Activated CD4-positive, CD25-positive, alpha-beta regulatory T cell (primary cell): ENCODE data around the gene AGRP.
"Not testable (repeated sequence)": the region's sequence is repeated elsewhere in the genome, so short reads cannot be mapped to it uniquely, and the experiment has no call there.

Source experiments
- DNase-seq, 4 experiments: peaks; one replicate each; lab custom pipeline; 2025; lab: John Stamatoyannopoulos, UW

Gene AGRP

DNA sequence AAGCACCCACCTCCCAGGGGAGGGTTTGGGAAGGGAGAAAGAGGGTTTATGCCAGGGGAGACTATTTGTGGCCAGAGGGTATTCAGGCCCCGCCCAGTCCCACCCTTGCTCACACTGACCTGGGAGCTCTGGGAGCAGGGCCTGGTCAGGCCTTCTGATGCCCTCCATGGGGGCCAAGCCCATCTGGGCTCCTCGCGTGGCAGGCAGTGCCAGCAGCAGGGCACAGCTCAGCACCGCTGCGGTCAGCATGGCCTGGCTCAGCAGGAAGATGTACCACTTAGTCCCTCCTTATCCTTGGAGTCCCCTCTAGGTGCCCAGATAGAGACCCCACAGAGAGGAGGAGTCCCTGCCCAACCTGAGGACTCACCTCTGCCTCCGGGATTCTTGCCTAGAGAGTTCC, at the start of gene AGRP:
AGRP (minus strand) TSS at position 398 of the 400 bp plus-strand sequence; CDS start at position 249, 149 bp downstream.
- no peak for DNase-seq

DNA sequence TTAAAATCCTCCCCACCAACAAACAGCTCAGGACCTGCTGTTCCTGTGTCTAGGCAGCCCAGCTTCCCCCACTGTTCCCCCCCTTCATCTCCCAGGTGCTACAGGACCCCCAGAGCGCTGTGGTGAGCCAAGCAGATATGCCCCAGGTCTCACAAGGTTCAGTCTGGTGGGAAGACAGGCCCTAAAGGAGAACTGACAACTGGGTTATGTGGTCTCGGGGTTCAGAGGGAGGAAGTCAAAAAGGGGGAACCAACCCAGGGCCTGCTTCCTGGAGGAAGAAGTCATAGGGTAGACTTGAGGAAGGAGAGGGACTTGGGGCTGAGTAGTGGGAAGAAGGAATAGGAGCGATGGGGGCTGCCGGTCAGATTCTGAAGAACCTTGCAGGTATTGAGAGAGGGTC, 47.9 kb upstream of the AGRP start:
- no peak for DNase-seq

DNA sequence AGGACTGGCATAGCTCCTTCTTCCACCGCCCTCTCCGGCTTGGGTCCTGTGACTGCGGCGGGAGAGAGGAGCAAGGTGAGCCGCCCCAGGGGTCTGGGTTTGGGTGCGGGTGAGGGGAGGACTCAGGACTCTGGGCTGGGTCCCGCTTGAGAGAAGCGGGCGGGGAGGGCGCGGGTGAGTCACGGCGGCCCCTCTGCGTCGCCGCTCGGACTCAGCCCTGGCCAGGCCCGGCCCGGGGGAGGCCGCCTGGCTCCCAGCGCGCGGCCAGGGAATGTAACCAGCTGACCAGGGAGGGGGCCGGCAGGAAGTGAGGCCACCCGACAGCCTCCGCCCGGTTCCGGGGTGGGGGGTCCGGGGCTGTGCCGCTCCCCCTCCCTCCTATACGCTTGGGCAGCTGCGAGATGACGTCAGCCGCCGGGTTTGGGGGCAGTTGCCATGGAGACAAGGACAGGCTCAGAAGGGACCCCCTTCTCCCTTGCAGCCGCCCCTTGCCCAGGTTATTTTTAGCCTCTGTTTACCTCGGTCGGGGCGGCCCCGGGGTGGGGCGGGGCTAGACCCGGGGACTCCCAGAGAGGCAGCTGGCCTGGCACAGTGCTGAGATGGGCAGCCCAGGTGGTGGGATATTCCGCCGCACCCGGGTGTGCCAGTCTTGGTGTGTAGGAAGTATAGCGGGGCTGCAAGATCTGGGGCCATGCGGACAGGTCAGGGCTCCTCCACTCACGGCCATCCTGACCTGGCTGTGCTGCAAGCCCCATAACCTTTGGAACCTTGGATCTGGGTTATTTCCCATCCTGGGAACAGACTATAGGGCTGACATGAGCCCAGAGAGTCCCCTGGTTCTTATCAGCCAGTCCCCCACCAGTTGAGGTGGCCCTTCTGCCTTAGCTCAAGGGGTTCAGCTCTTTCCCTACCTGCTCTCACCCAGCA, 46.9 kb upstream of the AGRP start:
- DNase-seq = peak in 1 of 4 experiments; percentile 22

DNA sequence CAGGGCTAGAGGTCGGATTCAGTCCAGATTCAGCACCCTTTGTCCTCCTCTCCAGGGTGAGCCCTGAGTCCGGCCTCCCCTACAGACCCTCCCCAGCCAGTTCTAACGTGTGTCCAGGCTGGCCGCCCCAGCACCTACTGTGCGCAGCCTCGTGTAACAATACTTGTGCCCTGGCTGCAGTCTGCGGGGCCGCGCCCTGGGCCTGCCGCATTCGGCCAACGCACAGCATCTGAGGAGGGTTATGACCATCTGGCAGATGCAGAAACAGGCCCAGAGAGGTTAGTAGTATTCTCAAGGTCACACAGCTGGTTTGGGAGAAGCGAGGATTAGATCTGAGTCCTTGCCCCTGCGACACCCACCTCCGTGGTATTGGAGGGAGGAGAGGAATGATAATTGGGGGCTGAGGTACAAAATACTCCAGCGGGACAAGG, 46.2 kb upstream of the AGRP start:
- no peak for DNase-seq

GRCh38 chr16:67528870-67529581, 45.7 kb upstream of the AGRP start:
- no peak for DNase-seq

DNA sequence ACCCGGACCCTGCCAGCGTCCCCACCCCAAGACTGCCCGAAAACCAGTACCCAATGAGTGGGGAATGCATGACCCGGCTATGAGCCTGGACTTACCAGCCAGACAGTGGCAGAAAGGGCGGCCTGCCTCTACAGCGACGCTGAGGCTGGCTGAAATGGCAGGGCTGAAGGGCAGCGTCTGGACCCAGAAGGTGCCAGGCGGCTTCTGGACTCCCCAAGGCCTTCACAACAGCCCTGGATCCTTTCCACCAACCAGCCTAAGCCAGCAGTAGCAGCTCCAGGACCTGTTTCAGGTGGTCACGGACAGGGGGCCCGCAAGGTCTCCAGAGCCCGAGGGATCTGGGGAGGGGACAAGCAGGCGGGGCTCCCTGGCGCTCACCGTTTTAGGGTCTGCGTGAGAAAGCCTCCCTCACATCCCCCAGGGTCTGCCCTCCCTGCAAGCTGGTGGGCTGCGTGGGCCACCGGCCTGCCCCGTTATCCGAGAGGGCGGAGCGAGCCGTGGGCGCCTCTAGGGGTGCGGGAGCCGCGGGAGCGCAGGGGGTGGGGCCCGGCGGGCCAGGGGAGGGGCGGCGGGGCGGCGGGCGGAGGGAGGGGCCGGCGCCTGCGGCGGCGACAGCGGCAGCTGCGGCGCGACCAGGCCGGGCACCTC, 45.0 kb upstream of the AGRP start, which contains the start of gene RIPOR1:
RIPOR1 (plus strand) TSS at position 608 of the 648 bp plus-strand sequence. CDS start 9,618 bp downstream, outside the sequence.
- peak in 1 of 4 experiments; percentile 21 for DNase-seq

DNA sequence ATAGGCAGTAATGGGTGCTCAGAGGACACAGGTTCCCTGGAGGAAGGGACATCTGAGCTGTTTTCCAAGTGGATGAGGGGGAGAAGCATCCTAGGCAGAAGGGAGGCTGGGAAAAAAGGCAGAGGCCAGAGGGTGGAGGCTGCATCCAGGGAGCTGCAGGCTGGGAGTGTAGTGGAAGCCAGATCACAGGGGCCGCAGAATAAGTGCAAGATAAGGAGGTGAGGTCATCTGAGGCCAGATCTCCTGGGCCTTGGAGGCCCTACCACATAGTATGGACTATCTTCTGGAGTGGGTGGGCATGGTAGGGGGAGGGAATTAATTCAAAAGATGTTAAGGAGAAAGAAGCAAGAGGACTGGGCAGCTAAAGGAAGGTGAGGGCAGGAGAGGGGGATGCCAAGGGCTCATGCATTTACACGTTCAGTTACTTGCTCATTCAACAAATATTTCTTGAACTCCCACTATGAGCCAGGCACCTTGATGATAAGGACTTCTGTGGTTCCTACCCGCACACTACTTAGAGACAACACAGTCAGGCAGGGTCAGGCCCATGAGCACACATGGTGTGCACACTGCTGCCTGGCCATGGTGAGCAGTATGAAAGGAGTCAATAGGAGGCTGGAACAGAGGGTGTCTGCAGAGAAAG, 42.9 kb upstream of the AGRP start:
- no peak for DNase-seq

- no peak for DNase-seq
Observed at GRCh38 chr16:67525176-67525860, 42.0 kb upstream of the AGRP start.

GRCh38 chr16:67521095-67521804, 37.9 kb upstream of the AGRP start:
- DNase-seq = peak; percentile 87 to 99 (median 92)

- no peak for DNase-seq
Observed at GRCh38 chr16:67519242-67519641, 35.9 kb upstream of the AGRP start.

DNA sequence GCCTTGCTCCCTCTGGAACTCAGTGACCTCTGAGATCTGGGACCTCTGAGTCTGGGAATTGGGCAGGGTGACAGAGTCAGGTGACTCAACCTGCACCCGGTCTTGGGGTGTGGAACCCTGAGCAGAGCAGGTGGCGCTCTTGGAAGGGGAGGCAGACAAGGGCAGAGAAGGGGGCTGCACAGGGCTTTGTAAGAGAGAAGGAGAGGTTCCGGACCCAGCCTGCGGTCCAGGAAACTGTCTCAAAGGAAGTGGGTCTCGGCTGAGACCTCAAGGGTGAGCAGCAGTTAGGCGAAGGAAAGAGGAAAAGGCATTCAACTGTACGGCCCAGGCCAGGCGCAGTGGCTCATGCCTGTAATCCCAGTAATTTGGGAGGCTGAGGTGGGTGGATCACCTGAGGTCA, 35.3 kb upstream of the AGRP start:
- no peak for DNase-seq

DNA sequence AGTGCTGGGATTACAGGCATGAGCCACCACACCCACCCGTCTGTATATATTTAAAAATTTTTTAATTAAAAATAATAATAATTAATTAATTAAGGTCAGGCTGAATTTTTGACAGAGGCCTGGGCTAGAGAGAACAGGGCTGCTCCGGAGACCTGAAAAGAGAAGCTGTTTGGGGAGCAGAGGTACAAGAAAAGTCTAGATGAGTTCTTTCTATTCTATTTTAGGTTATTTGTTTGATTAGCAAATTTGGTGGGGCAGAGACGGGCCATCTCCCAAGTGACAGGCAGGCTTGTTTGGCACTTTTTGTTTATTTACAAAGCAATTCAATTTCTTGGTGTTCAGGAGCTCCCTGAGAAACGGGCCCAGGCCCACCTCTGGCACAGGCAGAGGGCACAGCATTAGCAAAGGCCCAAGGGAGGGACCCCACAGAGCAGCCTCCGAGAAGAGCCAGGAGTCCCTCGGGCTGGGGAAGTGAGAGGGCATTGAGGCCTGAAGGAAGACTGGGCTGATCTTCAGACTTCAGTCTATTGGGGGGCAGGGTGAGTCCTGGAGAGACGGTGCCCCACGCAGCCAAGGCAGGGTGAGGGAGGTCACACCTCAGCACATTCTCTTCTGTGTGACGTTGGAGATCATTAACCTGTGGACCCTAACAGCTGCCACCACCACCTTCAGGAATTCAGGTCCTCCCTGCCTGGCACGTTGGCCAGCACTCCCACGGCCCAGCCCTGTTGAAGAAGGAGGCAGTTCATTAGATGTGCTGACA, 34.5 kb upstream of the AGRP start:
- no peak for DNase-seq

DNA sequence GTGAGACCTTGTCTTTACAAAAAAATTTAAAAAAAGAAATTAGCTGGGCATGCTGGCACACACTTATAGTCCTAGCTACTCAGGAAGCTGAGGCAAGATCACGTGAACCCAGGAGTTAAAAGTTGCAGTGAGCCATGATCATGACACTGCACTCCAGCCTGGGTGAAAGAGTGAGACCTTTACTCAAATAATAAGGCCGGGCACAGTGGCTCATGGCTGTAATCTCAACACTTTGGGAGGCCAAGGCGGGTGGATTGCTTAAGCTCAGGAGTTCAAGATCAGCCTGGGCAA, 33.8 kb upstream of the AGRP start:
- DNase-seq = no peak

DNA sequence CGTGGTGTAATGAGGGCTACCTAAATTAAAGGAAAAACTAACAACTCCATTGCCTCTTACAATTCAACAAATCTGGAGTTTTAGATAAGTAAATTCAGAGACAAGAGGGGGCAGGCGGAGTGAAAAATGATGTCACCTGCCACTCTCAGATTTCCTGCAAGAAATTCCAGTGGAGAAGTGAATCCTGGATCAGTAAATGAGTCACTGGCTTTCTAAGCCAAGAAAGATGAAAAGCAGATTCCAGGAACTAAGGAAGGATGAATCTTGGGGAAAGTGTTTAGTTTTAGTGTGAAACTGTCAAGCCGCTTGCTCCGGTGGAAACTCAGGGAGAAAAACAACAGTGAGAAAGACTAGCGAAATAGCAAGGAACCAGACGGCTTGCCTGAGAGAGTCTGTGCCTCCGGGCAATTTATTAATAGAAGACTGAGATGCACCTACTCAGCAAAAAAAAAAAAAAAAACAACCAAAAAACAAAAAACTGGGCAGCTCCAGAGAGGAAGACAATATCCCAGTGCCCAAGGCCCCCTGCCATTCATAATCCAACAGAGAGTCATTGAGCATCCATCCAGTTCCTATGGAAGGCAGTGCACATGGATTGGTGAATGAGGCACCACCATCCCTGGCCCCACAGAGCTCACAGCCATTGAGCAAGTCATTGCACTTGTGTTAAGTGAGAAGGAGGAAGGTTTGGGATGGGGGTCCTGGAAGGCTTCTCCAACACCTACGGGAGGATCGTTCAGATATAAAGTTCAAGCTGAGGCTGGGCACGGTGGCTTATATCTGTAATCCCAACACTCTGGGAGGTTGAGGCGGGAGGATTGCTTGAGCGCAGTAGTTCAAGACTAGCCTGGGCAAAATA, 33.2 kb upstream of the AGRP start:
- DNase-seq = no peak

DNA sequence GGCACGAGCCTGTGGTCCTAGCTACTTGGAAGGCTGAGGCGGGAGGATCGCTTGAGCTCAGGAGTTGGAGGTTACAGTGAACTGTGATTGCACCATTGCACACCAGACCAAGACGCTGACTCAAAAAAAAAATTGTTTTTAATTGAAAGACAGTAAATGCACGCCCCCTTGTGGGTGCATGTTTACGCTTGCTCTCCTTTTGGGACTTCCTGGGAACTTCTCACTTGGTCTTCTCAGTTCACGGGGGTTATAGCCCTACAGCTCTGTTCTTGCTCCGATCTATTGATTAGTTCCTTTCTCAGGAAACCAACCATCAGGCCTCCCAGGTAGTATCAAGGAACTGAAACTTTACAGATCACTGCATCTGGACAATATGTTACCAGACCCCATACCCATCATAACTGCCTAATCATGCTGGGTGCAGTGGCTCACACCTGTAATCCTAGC, 31.1 kb upstream of the AGRP start:
- DNase-seq = peak; percentile 39 to 66 (median 59)

DNA sequence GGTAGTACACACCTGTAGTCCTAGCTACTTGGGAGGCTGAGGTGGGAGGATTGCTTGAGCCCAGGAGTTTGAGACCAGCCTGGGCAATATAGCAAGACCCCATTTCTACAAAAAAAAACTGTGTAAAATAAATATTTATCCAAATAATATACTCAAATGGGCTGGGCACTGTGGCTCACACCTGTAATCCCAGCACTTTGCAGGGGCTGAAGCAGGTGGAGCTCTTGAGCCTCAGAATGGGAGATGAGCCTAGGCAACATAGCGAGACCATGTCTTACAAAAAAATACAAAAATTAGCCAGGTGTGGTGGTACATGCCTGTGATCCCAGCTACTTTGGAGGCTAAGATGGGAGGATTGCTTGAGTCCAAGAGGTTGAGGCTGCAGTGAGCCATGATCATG, 30.5 kb upstream of the AGRP start:
- DNase-seq = not testable (repeated sequence)

GRCh38 chr16:67509016-67509415, 25.7 kb upstream of the AGRP start:
- DNase-seq = no peak

DNA sequence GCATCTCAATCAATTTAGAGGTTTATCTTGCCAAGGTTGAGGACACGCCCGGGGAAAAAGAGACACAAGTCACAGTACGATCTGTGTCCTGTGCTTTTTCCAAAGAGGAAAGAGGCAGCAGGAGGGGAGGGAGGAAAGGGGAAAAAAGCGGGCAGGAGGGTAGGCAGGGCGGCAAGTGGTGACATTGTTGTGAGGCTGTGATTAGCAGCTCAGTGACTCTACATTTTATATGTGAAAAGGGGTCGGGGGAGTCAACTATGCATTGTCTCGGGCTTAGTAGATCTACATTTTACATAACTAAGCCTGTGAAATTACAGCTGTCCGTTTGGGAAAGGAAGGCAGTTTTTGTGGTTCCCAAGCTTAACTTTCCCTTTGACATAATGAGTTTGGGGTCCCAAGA, 23.1 kb upstream of the AGRP start:
- DNase-seq = no peak
